Epithelial cell of proximal tubule (primary cell): ENCODE data around the gene GOPC. TPM values are rescaled to one million over a fixed set of nuclear protein-coding genes. Genes with fewer than 3 reads are reported as not detected.
A peak's percentile ranks its signal among the peaks of the same experiment; 100 is the strongest.

Experiments used
- DNase-seq: peaks from one replicate; pipeline ENCODE4 v3.0.0-alpha.2; 2011; ENCODE audit warnings: low read depth
- H3K4me3 ChIP-seq: 2 replicates; pipeline ENCODE4 v1.5.1; 2011; ENCODE audit warnings: low read depth, mild to moderate bottlenecking, low read length
- CTCF ChIP-seq: conservative IDR thresholded peaks from 2 replicates; pipeline ENCODE4 v1.5.1; 2012; ENCODE audit warnings: low read depth, mild to moderate bottlenecking, low read length
- total RNA-seq: library from RNA; depleted of rRNA; stranded (reverse); fragments of >200 nt; gene quantifications from 2 replicates; pipeline ENCODE4 v1.2.3, GENCODE V29; 2015

Gene GOPC
- total RNA-seq, 1 donor from 2014 or later, result 13.2 TPM

GRCh38 chr6:117557951-117558350 is 44.4 kb downstream of the GOPC start:
- no peak overlapping the region for H3K4me3 ChIP-seq
- DNase-seq, result no peak
- no peak for TF ChIP-seq CTCF

GRCh38 chr6:117555882-117556498 is 46.3 kb downstream of the GOPC start:
- TF ChIP-seq CTCF, result peak; percentile 78

GRCh38 chr6:117555262-117555849 is 47.0 kb downstream of the GOPC start:
- TF ChIP-seq CTCF, result no peak
- no peak for DNase-seq
- H3K4me3 ChIP-seq, result no peak overlapping the region

More at GRCh38 chr6:117555882-117556498, 46.3 kb downstream of the GOPC start:
- H3K4me3 ChIP-seq, result no peak overlapping the region
- DNase-seq, result no peak

- TF ChIP-seq CTCF, result no peak
- no peak overlapping the region for H3K4me3 ChIP-seq
- no peak for DNase-seq
Measured at GRCh38 chr6:117553142-117553541, 49.2 kb downstream of the GOPC start.

GRCh38 chr6:117552618-117553017 is 49.7 kb downstream of the GOPC start:
- no peak overlapping the region for H3K4me3 ChIP-seq
- no peak for DNase-seq
- no peak for TF ChIP-seq CTCF

GRCh38 chr6:117550618-117551242 is 51.6 kb downstream of the GOPC start:
- DNase-seq, result no peak
- TF ChIP-seq CTCF, result no peak
- H3K4me3 ChIP-seq, result no peak overlapping the region
